Activated B cell treated with CpG ODN at 0.5 μM for 24 hours (primary cell): ENCODE results near the gene EML6. TPM values are rescaled to one million over a fixed set of nuclear protein-coding genes. Genes with fewer than 3 reads are reported as not detected.

Source experiments
- ATAC-seq: fragments of 200-7000 bp; cut with Tn5 transposase; one replicate; pipeline ENCODE4 v1.10.0; 2021; ENCODE audit warnings: low read depth, mild to moderate bottlenecking, moderate library complexity
- CTCF ChIA-PET: fragments of 350-600 bp; sonication (Branson Sonifier 250); formaldehyde crosslinking; loops from one replicate; lab custom pipeline; 2021; ENCODE audit warnings: antibody characterized with exemption; lab: Charles Lee
- POLR2A ChIA-PET: fragments of 350-600 bp; sonication (Branson Sonifier 250); formaldehyde crosslinking; loops from one replicate; lab custom pipeline; 2021; ENCODE audit warnings: antibody characterized with exemption; lab: Charles Lee
- DNase-seq: peaks from one replicate; pipeline ENCODE4 v3.0.0; 2022
- H3K27ac Mint-ChIP-seq: one replicate; pipeline ENCODE4 v1.8.0; 2020; ENCODE audit warnings: mixed read lengths
- H3K27me3 Mint-ChIP-seq: one replicate; pipeline ENCODE4 v1.8.0; 2021; ENCODE audit warnings: mixed read lengths
- H3K36me3 Mint-ChIP-seq: one replicate; pipeline ENCODE4 v1.8.0; 2021; ENCODE audit warnings: low read depth, mixed read lengths
- H3K4me1 Mint-ChIP-seq: one replicate; pipeline ENCODE4 v1.8.0; 2021; ENCODE audit warnings: mixed read lengths
- H3K4me3 Mint-ChIP-seq: one replicate; pipeline ENCODE4 v1.8.0; 2020; ENCODE audit warnings: mild to moderate bottlenecking, mixed read lengths
- H3K9me3 Mint-ChIP-seq: one replicate; pipeline ENCODE4 v1.8.0; 2020; ENCODE audit warnings: mixed read lengths
- intact Hi-C: fragments of 100-400 bp; cut with micrococcal nuclease; formaldehyde crosslinking; loops from one replicate; pipeline ENCODE4 v1.15.1; 2024
- total RNA-seq: library from RNA; stranded (reverse); gene quantifications from 2 replicates; pipeline ENCODE4 v1.2.3, GENCODE V29; 2022
- TF ChIP-seq, protein P1 (sequence below): fragments of 200-600 bp; IDR thresholded peaks from one replicate; pipeline ENCODE4 v1.8.0; 2022; ENCODE audit warnings: antibody characterized with exemption, mild to moderate bottlenecking

EML6 gene
- total RNA-seq, 1 donor from 2014 or later, result 31.5 TPM

DNA sequence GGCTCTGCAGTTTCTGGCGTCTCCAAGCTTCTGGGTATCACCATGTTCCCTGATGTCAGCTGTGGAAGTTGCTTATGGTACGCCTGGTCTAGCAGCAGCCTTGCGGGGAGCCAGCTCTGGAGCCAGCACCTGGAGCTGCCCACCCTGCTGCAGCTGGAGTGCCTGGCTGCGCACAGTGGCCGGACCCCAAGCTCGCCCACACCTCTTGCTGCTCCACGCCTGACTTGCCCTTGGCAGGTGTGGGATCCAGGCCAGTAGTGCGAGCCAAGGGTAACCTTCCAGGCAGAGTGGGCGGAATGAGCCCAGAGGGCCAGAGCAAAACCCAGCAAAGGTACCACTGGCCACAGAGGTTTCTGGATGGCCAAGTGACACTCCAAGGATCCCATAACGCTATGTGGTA lies 13.2 kb upstream of the EML6 start:
- no peak overlapping the region for H3K27ac Mint-ChIP-seq
- H3K27me3 Mint-ChIP-seq, result peaks cover 8% of the 10 kb centered on the region
- no peaks in the 10 kb centered on the region for H3K9me3 Mint-ChIP-seq
- no peak for DNase-seq
- peaks cover 6% of the 10 kb centered on the region for H3K4me1 Mint-ChIP-seq
- H3K36me3 Mint-ChIP-seq, result no peaks in the 10 kb centered on the region
- TF ChIP-seq, protein P1, sequence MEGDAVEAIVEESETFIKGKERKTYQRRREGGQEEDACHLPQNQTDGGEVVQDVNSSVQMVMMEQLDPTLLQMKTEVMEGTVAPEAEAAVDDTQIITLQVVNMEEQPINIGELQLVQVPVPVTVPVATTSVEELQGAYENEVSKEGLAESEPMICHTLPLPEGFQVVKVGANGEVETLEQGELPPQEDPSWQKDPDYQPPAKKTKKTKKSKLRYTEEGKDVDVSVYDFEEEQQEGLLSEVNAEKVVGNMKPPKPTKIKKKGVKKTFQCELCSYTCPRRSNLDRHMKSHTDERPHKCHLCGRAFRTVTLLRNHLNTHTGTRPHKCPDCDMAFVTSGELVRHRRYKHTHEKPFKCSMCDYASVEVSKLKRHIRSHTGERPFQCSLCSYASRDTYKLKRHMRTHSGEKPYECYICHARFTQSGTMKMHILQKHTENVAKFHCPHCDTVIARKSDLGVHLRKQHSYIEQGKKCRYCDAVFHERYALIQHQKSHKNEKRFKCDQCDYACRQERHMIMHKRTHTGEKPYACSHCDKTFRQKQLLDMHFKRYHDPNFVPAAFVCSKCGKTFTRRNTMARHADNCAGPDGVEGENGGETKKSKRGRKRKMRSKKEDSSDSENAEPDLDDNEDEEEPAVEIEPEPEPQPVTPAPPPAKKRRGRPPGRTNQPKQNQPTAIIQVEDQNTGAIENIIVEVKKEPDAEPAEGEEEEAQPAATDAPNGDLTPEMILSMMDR, result no peak
- ATAC-seq, result no peak
- peak overlapping the region; percentile 47 for H3K4me3 Mint-ChIP-seq
- ChIA-PET POLR2A (interaction anchor here (1.1 to 1.4 kb wide), 2 partner anchors 13 to 18 kb away, joined by 3 to 6 read pairs; partner anchors contain the start of gene EML6), CTCF (interaction anchor here (1.2 to 3.2 kb wide), 2 partner anchors 128 to 603 kb away, joined by 4 to 22 read pairs; no protein-coding TSS in a partner anchor)
- intact Hi-C loops, result no loop called here

DNA sequence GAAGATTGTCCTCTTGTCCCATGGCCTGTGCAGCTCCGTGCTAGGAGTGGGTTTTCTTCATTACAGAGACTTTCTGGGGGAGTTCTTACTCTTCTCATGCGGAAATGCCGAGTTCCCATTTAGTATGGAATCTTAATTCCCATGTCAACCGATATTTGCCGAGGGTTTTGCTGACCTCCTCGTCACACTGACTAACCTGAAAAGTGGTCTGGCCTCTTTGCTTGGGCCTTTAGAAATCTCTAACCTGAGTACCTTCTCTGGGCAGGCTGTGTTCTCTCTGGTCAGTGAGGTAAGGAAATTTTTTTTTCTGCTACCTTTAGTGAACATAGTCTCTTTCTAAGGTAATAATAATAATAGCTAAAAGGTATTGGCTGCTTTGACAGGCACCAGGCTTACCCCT lies 10.9 kb upstream of the EML6 start:
- Mint-ChIP-seq H3K36me3 (no peaks in the 10 kb centered on the region), H3K27ac (no peak overlapping the region), H3K4me1 (peaks cover 6% of the 10 kb centered on the region), H3K4me3 (no peak overlapping the region), H3K9me3 (no peaks in the 10 kb centered on the region), H3K27me3 (peaks cover 8% of the 10 kb centered on the region)
- DNase-seq (no peak), ATAC-seq (no peak)
- TF ChIP-seq, protein P1, result no peak
- intact Hi-C loops, result no loop called here
- ChIA-PET CTCF (no interaction called here), POLR2A (no interaction called here)

DNA sequence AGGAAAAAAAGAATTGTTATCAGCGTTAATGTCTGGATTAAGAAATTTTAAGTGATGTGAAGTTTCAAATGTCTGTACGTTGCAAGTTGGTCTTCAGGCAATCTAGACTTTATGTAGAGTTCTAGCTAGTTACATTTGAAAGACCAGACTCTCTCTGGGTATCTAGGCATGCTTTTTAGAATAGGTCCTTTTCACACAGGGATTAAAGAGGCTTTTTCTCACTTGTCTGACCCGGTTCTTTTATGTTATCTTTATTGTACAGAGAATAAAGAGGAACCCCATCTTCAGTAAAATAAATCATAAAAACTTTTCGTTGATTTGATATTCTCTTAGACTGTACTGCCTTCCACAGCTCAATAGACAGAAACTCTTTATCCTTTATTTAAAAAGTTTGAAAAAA lies 8.5 kb upstream of the EML6 start:
- ATAC-seq, result no peak
- peaks cover 11% of the 10 kb centered on the region for H3K27me3 Mint-ChIP-seq
- no peak overlapping the region for H3K4me3 Mint-ChIP-seq
- no peaks in the 10 kb centered on the region for H3K36me3 Mint-ChIP-seq
- no peak overlapping the region for H3K27ac Mint-ChIP-seq
- H3K4me1 Mint-ChIP-seq, result no peaks in the 10 kb centered on the region
- TF ChIP-seq, protein P1, result no peak
- H3K9me3 Mint-ChIP-seq, result no peaks in the 10 kb centered on the region
- intact Hi-C loops, result no loop called here
- no peak for DNase-seq
- POLR2A ChIA-PET, result no interaction called here
- CTCF ChIA-PET, result interaction anchor here (1.5 to 1.6 kb wide), 2 partner anchors 10 to 124 kb away, joined by 4 to 5 read pairs; no protein-coding TSS in a partner anchor

DNA sequence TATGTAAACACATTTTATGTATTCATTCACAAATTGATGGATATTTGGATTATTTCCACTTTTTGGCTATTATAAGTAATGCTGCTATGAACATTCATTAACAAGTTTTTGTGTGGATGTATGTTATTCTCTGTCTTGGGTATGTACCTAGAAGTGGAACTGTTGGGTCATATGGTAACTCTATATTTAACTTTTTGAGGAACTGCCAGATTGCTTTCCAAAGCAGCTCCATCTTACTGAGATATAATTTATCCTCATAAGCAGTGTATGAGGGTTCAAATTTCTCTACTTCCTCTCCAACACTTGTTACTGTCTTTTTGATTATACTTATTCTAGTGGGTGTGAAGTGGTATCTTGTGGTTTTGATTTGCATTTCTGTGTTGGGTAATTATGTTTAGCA lies 7.1 kb upstream of the EML6 start:
- POLR2A ChIA-PET, result no interaction called here

DNA sequence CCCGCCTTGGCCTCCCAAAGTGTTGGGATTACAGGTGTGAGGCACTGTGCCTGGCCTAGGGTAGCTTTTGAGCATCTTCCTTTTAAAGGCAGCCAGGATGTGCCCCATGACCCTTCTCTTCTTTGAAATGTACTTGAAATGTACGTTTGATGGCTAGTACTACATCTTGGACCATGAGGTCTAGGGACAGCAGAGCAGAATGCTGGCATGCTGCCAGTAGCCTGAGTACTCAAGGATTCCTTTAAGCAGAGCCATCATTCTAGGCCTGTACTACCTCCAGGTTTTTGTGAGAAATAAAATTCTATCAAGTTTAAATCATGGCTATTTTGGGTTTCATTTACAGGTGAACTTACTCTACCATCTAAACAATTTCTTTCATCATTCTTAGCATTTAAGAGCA lies 2.9 kb upstream of the EML6 start:
- Mint-ChIP-seq H3K4me3 (no peak overlapping the region), H3K36me3 (peaks cover 6% of the 10 kb centered on the region), H3K9me3 (no peaks in the 10 kb centered on the region), H3K27me3 (peaks cover 15% of the 10 kb centered on the region), H3K4me1 (peaks cover 14% of the 10 kb centered on the region), H3K27ac (no peak overlapping the region)
- ChIA-PET CTCF (no interaction called here), POLR2A (no interaction called here)
- TF ChIP-seq, protein P1, result no peak
- DNase-seq, result no peak
- ATAC-seq, result no peak
- intact Hi-C loops, result loop anchor here (5.0 kb wide), 3 partner anchors 457 to 603 kb away; partner anchors contain the start of genes ACYP2, CLHC1 and RPS27A

More for the DNA sequence above, 7.1 kb upstream of the EML6 start:
- Mint-ChIP-seq H3K4me3 (no peak overlapping the region), H3K36me3 (no peaks in the 10 kb centered on the region), H3K27me3 (peaks cover 11% of the 10 kb centered on the region), H3K9me3 (no peaks in the 10 kb centered on the region), H3K27ac (no peak overlapping the region), H3K4me1 (no peaks in the 10 kb centered on the region)
- ATAC-seq, result no peak
- no peak for DNase-seq
- CTCF ChIA-PET, result no interaction called here
- intact Hi-C loops, result no loop called here
- TF ChIP-seq, protein P1, result no peak
